Fibroblast of skin of scalp (primary cell): ENCODE measurements around the gene TMEM89.

Source experiments
- DNase-seq: peaks from one replicate; pipeline ENCODE4 v3.0.0-alpha.2; 2013

Gene TMEM89

DNA sequence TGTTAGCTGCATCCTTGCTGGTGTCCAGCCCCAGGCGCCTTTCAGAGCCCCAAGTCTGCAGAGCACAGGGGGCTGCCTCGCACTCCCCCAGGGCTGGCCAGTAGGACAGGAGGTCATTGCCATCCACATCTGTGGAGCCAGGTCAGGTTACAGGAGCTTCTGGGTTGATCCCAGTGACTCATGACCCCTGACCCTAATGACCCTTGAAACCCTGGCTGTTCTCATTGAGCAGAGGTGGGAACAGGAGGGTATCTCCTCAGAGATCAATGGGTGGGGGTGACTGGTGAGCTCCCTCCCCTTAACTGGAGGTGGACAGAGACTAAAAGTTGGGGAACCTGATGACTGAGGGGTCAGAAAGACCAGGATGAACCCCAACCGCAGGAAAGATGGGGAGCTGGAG is 19.8 kb upstream of the TMEM89 start:
- DNase-seq, result no peak

DNA sequence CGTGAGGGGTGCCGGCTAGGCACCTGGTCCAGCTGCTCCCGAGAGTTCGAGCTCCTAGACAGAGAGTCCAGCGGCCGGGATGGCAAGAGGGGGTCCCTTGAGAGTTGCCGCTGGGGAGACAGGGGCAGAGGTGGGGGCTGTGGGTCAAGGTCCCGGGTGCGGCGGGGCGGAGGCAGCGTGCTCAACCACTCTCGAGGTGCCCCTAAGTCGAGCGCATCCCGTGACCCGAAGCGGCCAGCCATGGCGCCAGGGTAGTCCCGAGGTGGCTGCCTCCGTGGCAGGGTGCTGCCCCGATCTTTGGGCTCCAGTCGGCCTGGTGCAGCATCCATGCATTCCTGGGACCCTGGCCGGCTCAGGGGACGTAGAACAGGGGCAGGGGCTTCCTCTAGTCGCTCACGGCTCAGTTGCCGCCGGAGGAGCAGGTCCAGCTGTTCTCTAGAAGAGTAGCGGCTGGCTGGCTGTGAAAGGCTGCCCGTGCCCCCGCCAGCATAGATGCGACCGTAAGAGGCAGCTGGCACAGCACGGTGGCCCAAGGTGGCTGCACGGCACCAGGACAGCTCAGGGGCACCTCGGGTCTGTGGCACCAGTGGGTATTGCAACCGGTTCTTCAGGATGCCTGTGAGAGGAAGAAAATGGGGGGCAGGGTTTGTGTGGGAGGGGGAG is 18.5 kb upstream of the TMEM89 start:
- DNase-seq, result no peak

DNA sequence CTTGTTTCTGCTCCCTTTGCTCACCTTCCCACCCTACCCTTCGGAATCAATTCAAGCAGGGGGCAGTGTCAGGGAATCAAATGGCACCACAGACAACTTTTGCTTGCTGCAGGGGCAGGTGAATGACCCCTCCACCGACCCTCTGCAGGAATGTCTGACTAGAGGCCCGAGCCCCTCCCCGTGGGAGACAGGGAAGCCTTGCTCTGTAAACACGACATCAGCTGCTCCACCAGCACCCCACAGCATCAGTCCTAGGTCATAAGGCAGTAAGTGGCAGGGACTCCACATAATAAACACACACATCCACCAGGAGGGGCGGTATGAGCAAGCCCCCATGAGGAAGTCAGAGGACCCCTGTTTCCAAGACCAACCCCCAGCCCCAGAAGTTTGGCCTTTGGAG is 15.7 kb upstream of the TMEM89 start:
- no peak for DNase-seq

DNA sequence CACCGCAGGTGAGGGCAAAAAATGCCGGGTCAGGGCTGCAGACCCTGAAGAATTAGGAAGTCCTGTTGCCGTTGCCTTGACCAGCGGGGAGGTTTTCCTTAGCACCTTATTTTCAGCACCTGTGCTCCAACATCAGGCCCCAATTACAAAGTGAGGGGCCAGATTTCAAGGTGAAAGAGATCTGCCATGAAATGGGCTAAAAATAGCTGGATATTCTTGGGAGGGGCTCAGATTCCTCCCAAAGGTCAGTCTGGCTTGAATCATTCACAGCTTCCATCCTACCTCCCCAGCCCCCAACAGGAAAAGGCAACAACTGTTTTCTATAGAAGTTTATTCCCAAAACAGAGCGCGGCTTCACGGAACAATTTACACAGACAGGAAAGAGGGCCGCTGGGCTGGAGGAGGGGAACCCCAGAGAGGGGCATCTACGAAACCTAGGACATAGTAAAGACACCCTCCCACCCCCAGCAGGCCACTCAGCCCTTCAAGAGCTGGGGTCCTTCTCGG is 14.6 kb upstream of the TMEM89 start:
- DNase-seq, result no peak

DNA sequence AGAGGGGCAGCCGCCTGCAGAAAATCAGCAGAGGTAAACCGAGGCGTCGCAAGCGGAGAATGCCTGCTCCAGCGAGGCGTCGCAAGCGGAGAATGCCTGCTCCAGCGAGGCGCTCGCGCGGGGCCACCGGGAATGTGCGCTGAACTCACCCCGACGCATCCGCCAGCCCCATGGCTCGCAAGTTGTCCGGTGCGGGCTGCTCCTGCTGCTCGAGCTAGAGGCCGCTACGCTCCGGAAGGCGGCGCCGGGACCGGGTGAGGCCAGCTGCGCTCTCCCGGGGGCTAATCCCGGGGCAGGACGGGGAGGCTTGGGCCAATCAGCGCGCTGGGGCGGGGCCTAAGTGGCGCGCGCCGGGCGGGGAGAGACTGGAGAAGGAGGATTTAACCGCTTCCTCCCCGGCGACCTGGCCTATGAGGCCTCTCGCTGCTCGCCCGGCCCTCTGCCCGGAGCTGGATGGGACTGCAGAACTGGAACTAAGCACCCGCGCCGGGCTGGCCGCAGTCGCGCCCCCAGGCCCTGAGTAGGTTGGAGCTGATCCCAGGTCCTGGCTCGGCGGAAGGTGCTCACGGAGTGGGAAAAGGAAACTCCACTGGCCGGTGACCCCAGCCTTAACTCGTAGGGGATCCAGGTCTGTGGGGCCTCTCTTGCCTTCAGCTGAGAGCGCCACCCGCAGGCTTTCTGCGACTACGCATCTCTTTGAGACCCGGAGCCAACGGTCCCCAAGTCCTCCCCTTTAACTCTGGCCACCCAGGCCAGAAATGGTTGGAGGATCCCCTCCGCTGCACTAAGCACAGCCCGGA is 13.9 kb upstream of the TMEM89 start, which contains the start of gene SLC26A6:
SLC26A6 (minus strand) TSS at position 240 of the 800 bp plus-strand sequence; CDS start at position 172, 68 bp downstream.
- peak; percentile 96 for DNase-seq

DNA sequence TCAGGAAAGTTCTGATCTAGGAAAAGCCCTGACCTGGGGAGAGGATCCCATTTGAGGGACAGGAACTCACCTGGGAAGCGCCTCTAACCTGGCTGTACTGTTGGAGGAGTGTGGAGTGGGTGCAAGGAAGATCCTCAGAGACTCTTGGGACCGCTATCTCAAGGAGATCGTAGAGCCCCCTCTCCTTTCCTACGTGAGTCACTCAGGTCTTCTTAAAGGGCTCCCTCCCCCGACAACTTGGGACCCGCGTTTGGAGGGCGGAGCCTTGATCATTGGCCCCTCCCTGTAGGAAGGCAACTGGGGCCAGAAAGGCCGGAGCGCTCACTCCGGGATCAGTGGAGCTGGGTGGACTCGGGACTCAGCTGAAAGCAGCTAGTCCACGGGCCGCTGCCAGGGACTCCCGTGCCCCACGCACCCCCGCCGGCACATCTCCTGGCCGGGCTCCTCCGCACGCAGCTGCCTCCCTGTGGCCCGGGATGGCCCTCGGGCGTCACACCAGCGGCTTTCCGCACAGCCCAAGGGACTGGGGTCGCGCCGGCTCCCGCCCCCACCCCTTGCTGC is 13.2 kb upstream of the TMEM89 start:
- DNase-seq, result peak; percentile 64

DNA sequence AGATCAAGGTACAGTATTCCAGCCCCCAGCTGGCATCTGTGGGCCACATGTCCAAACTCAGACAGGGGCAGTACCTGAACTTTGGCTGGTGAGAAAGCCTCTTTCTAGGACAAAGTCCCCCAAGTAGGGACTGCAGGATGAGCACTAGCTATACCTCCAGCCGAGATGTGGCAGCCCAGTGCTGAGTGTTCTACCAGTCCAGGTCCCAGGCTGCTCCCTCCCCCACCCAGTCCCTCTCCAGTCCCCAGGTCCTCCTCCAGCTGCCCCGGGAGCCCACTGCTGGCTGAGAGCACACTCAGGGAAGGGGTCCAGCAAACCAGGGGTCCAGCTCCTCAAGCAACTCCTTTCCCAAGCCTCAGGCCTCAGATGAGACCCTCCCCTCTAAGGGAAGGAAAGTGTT is 12.2 kb upstream of the TMEM89 start:
- no peak for DNase-seq

DNA sequence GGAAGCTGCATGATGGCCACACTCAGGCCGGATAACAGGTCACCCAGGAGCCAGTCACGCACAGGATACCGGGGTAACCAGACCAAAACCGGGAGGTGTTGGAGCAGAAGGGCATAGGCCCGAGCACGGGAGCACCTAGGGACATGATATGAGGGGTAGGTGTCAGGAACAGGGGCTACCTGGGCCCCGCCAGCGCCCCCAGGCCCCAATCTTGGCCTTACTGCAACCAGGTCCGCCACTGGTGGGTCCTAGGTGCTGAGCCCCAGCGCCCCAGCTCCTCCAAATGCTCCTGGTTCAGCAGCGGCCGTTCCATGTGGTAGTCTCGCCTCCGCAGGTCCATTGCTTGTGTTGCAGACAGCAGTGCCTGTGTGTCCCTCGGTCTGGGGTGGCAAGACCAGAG is 11.7 kb upstream of the TMEM89 start:
- DNase-seq, result no peak

DNA sequence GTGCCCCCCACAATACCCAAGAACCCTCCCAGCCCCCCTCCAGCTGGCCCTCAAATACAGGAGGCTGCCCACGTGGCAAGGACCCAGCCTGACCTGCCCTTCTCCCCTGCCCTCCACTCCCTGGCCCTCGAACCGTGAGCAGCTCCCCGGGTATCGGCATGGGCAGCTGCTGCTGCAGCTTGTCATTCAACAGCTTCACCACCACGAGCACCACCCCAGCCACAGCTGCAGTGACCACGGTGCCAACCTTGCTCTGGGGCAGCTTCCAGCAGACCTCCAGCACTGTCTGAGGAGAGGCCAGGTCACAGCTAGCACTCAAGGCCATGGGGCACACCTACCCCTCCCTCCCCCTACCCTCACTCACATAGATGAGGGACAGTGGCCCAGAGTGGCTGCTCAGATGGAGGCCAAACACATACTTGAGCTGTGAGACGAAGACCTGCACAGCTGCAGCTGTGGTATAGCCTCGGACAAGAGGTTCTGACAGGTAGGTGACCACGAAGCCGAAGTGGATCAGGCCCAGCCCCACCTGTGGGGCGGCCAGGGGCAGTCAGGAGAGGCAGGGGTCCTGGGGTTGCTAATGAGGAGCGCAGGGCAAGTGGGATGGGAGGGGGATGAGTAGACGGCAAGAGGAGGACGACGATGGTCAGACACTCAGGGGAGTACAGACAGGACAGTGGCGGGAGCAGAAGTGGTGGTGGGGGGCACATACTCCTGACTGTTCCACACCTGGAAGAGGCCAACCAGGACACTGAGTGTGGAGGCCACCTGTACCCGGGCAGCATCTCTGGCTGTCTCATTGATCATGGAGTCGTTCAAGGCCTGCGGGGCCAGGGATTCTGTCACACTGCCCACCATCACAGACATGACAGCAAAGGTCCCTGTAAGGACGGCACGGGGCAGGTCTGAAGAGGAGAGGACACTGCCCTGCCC is 10.2 kb upstream of the TMEM89 start:
- DNase-seq, result no peak

DNA sequence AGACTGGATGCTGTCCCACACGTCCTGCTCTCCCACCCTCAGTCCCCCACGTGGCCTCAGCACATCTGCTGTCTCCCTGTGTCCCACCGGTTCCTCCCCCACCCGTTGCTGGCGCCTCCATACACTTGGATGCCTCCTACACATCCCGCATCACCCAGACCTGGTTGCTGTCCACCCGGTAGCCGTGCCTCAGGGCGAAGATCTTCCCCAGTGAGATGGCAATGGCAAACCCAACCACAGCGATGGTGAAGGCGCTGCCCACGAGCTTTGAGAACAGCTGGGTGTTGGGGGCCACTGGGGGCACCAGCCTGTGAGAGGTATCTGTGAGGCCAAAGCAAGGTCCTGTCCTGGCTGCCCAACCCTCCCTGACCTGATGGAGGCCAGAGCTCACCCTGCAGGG is 9.3 kb upstream of the TMEM89 start:
- DNase-seq, result no peak

DNA sequence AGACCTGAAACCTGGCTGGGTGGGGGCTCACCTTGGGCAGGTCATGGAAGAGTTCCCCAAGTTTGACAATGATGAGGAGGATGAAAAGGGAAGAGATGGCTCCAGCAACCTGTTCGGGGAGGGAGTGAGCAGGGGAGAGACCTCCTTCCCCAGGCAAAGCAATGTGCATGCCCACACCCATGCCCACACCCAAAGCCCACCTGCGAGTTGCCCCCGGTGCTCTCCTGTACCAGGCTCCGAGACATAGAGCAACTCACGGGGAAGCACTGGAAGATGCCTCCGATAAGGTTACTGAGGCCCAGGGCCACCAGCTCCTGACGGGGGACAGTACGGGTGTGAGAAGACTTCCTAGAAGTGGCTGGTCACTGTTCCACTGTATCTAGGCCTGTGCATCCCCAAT is 8.8 kb upstream of the TMEM89 start:
- DNase-seq, result no peak

DNA sequence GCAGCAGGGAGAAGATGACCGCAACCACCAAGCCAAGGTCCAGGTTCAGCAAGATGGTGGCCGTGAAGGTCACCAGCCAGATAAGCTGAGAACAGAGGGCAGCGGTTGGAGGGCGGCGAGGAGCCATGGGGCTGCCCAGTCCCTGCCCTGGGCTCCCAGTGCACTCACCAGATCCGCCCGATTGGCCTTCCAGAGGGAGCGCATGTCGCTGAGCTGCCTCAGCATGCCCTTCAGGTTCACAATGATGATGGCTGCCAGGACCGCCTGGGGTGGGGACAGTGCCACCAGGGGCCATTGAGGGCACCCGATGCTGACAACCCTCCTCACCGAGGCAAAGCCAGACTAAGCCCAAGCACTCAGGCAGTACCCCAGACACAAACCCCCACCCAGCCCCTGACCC is 8.3 kb upstream of the TMEM89 start:
- DNase-seq, result no peak

DNA sequence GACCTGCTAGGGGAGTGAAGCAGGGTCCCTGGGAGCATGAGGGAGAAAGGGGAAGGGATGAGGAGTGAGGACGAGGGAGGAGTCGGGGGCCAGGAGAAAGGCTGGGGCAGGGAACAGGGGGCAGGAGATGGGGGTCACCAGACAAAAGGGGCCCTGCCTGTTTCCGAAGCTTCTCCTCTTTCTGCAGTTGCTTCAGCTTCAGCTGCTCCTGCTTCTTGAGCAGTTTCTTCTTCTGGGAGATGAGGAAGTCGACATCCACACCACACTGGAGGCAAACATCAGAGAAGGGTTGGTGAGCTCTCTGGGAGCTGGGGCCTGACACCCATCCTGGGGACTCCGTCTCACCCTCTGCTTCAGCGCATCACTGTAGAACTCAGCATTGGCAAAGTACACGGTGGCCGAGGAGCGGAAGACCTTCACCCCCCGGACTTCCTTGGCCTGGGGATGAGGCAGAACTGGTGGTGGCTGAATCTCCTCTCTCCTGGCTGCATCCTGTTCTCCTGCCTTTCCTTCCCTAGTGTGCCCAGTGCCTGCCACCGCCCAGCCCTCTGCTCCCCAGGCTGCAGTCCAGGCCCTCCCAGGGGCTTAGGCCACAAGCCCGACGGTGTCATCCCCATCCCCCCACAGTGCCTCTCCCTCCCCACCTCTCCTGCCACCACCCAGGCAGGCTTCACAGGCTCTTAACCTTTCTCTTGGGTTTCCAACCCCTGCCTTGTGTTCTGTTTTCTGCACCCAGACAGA is 6.9 kb upstream of the TMEM89 start:
- DNase-seq, result no peak

DNA sequence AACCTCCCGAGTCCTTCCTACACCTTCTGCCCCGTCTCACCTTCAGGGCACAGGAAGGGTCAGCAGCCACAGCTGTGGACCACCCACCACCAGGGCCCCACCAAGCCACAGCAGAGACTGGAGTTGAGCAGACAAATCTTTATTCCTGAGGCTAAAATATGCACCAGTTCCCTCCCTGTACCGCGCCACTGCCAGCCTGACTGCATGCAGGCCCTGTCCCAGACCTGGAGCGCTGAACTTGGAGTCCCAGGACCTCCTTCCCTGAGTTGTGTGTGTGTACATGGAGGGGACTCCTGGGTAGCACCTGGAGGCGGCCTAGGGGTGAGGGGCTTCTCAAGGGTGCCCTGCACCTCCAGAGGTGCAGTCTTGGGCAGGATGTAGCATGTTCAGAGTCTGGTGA is 4.0 kb upstream of the TMEM89 start:
- no peak for DNase-seq

DNA sequence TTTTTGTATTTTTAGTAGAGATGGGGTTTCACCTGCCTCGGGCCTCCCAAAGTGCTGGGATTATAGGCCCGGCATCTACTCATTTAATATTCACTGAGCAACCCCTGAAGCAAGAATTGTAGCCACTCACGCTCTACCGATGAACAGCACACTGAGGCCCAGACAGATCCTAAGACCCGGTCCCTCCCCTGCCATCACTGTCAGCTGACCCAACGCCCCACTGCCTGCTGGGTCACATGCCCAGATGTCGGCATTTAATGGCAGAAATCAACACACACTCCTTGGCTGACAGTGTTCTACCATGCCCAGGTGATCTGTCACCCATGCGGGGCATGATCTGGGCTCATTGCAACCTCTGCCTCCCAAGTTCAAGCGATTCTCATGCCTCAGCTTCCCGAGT is 3.2 kb upstream of the TMEM89 start:
- no peak for DNase-seq

DNA sequence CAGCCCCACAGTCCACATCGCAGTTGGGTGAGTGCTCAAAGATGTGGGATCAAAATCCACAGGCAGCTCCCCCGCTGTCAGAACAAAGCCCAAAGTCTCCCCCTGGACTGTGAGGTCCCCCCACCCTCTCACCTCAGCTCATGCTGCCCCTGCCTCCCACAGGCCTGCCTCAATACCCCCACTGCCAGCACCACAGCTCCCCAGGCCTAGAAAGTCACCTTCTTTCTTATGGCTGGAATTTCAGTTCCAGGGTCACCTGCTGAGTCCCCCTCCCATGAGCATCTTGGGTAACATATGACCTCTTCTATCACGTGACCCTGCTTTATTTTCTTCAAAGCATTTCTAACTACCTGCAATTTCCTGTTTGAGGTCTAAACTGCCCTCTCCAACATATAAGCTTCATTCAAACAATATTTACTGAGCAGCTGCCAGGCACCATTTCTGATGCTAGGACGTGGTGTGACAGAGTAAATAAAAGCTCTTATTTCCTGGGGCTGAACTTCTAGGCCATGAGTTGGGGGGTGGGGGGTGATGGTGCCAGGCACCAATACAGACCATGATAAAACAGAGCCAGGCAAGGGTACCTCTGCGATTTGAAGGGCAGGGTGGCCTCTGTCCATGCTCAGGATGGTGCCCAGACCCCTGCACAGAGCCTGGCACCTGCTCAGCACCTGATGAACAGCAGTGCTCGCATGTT is 2.4 kb upstream of the TMEM89 start:
- DNase-seq, result no peak

DNA sequence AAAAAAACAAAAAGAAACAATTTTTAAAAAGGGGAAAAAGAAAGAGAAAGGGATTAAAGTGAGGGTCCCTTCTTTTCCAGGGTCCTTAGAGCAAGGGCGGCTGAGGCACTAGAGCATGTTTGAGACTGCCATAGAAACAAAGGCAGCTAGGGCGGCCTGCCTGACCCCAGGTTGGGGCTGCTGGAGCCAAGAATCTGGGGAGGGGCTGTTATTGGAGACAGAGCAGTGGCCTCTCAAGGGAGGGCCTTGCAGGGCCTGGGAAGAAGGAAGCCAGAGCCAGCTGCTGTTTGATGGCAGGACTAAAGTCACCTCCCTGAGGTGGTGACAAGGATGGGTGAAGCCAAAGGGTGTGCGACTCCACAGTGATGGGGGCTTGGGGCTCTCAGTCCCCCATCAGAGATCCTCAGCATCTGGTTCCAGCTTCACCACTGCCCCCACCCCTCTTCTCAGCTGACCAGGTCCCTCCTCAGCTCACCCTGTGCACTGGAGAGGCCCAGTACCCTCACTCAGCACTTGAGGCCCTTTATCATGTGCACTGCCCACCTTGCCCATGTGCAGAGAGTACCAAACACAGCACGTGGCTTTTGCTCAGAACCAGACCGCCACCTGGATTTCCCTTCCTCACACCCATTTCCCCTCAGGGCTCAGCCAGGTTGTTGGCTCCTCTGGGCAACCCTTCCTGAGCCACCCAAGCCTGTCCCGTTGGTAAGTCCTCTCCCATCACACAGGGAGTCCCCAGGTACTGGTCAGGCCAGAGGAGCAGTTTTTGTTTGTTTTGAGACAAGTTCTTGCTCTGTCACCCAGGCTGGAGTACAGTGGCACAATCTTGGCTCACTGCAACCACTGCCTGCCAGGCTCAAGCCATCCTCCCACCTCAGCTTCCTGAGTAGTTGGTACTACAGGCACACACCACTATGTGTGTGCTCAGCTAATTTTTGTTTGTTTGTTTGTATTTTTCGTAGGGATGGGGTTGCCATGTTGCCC is 1.7 kb downstream of the TMEM89 start:
- no peak for DNase-seq

DNA sequence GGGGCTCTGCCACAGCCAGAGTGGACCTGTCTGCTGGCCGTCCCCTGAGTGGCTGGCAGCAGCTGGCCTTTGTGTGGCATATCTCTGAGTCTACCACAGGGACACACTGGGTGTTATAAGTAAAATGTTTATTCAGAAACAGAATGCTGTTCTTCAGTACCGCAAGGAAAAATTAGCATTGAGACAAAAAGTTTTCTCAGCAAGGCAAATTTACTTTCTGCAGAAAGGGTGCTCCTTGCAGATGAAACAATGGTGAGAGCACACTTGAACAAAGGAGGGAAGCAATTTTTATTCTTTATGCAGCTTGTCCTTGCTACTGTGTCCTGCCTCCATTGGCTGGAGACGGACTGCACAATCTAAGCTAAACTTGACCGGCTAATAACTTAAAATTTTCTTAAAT is 4.0 kb downstream of the TMEM89 start:
- no peak for DNase-seq

DNA sequence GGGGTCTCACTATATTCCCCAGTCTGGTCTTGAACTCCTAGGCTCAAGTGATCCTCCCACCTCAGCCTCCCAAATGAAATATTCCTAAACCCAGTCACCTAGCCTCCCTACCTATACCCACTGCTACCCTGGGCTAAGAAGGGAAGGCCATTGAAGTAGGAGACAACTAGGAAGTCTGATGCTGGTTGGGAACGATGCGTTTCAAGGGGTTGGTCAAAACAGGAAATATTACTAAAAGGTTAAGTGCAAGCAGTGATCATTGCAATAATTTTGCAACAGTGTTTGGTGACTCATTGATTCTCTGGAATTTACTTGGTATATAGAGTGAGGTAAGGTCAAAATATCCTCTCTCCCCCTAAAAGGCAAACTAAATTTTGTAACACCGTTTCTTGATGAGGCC is 7.5 kb downstream of the TMEM89 start:
- peak; percentile 70 for DNase-seq

DNA sequence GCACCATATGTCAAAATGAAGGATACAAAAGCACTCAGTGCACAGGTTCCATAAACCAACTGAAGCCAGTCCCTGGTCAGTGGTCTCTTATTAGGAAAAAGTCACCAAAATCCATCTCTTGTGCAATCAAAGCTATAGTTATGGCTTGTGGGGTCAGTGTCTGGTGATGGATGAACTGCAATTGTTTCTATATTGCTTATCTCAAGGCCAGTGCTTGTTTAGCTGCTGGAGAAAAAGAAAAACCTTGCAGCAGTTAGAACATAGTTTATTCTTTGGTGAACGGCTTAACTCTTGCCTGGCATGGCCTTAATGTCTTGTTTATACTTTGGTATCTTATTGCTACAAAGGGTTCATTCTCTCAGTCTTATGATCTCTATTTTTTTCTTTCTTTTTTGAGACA is 9.3 kb downstream of the TMEM89 start:
- no peak for DNase-seq
